B cell (primary cell): ENCODE data around the gene GALNT11. TPM values are rescaled to one million over a fixed set of nuclear protein-coding genes. Genes with fewer than 3 reads are reported as not detected.

ENCODE experiments used
- ATAC-seq: fragments of 200-7000 bp; cut with Tn5 transposase; one replicate; pipeline ENCODE4 v1.10.0; 2021; ENCODE audit warnings: low read depth, mild to moderate bottlenecking, moderate number of reproducible peaks, moderate library complexity
- CTCF ChIA-PET: fragments of 350-600 bp; sonication (Branson Sonifier 250); formaldehyde crosslinking; loops from one replicate; lab custom pipeline; 2021; ENCODE audit warnings: antibody characterized with exemption, inconsistent platforms; lab: Charles Lee
- POLR2A ChIA-PET: fragments of 350-600 bp; sonication (Branson Sonifier 250); formaldehyde crosslinking; loops from one replicate; lab custom pipeline; 2021; ENCODE audit warnings: antibody characterized with exemption; lab: Charles Lee
- DNase-seq: peaks from one replicate; pipeline ENCODE4 v3.0.0; 2013
- H2AFZ ChIP-seq: 2 replicates; pipeline ENCODE4 v1.6.1; 2012; ENCODE audit warnings: mild to moderate bottlenecking, low read depth, low read length; ENCODE audit not compliant: insufficient read depth, poor library complexity, severe bottlenecking
- H3K27ac ChIP-seq, 2 donors: 1 replicate in 1 of 2; 2 replicates in 1 of 2; pipeline ENCODE4 v1.5.1; 2012 to 2013; ENCODE audit warnings: low read length in 2 of 2, mild to moderate bottlenecking in 2 of 2, moderate library complexity in 1 of 2
- H3K27me3 ChIP-seq, 4 experiments: fragments of 200-600 bp in 1 of 4; sonication (generic) in 1 of 4; replicated peaks in 1 of 4; 1 replicate in 2 of 4; 2 replicates in 2 of 4; pipeline versions ENCODE4 v1.6.1 to v1.7.0; 2013 to 2016; ENCODE audit warnings: low read length in 3 of 4, mild to moderate bottlenecking in 2 of 4, mixed read lengths in 1 of 4, moderate library complexity in 1 of 4; ENCODE audit not compliant: insufficient read depth in 4 of 4, control insufficient read depth in 3 of 4; ENCODE audit errors: control extremely low read depth in 1 of 4
- H3K36me3 ChIP-seq, 2 experiments: replicated peaks in 1 of 2; 1 replicate in 1 of 2; 2 replicates in 1 of 2; pipeline versions ENCODE4 v1.6.1 to v1.7.1; 2013; ENCODE audit warnings: low read length in 1 of 2; ENCODE audit not compliant: insufficient read depth in 2 of 2, control insufficient read depth in 1 of 2; ENCODE audit errors: control extremely low read depth in 1 of 2, extremely low read depth in 1 of 2
- H3K4me1 ChIP-seq, 2 donors: fragments of 200-600 bp in 1 of 2; sonication (generic) in 1 of 2; 1 replicate in 1 of 2; 2 replicates in 1 of 2; pipeline versions ENCODE4 v1.5.1 to v1.6.1; 2013 to 2017; ENCODE audit warnings: low read length in 2 of 2; ENCODE audit not compliant: control insufficient read depth in 2 of 2, insufficient read depth in 2 of 2
- H3K4me2 ChIP-seq: replicated peaks from 2 replicates; pipeline ENCODE3; 2012; ENCODE audit warnings: mild to moderate bottlenecking, low read depth, low read length; ENCODE audit not compliant: poor library complexity, severe bottlenecking
- H3K4me3 ChIP-seq, 5 experiments: fragments of 200-600 bp in 1 of 5; sonication (generic) in 1 of 5; 1 replicate in 3 of 5; 2 replicates in 2 of 5; pipeline versions ENCODE4 v1.5.1 to v1.7.0; 2011 to 2016; ENCODE audit warnings: low read length in 4 of 5, mild to moderate bottlenecking in 4 of 5, low read depth in 2 of 5, control low read depth in 1 of 5, moderate library complexity in 1 of 5; ENCODE audit not compliant: insufficient read depth in 1 of 5; ENCODE audit errors: control extremely low read depth in 1 of 5, extremely low read depth in 1 of 5
- H3K79me2 ChIP-seq: fragments of 200-600 bp; sonication (generic); one replicate; pipeline ENCODE4 v1.6.0; 2016; ENCODE audit warnings: low read length; ENCODE audit not compliant: control insufficient read depth, insufficient read depth
- H3K9ac ChIP-seq: fragments of 200-600 bp; sonication (generic); 2 replicates; pipeline ENCODE4 v1.6.1; 2017; ENCODE audit warnings: mild to moderate bottlenecking, low read length, moderate library complexity
- H3K9me3 ChIP-seq, 3 donors: one replicate each; pipeline versions ENCODE4 v1.6.1 to v1.7.1; 2013; ENCODE audit warnings: low read length in 2 of 3; ENCODE audit not compliant: control insufficient read depth in 2 of 3, insufficient read depth in 1 of 3; ENCODE audit errors: control extremely low read depth in 1 of 3
- H4K20me1 ChIP-seq: 2 replicates; pipeline ENCODE4 v1.6.0; 2012; ENCODE audit warnings: mild to moderate bottlenecking, low read length; ENCODE audit not compliant: insufficient read depth, control insufficient read depth, poor library complexity, severe bottlenecking
- H3K27ac Mint-ChIP-seq: one replicate; pipeline ENCODE4 v1.8.0; 2021; ENCODE audit warnings: mixed read lengths
- H3K27me3 Mint-ChIP-seq: one replicate; pipeline ENCODE4 v1.8.0; 2021; ENCODE audit warnings: mixed read lengths
- H3K4me1 Mint-ChIP-seq: one replicate; pipeline ENCODE4 v1.8.0; 2021; ENCODE audit warnings: mixed read lengths
- H3K4me3 Mint-ChIP-seq: one replicate; pipeline ENCODE4 v1.8.0; 2021; ENCODE audit warnings: mixed read lengths
- H3K9me3 Mint-ChIP-seq: one replicate; pipeline ENCODE4 v1.8.0; 2022; ENCODE audit warnings: mixed read lengths; ENCODE audit not compliant: insufficient read depth
- EZH2 ChIP-seq: IDR thresholded peaks from 2 replicates; pipeline ENCODE4 v1.6.1; 2012; ENCODE audit warnings: borderline replicate concordance, low read depth, mild to moderate bottlenecking, moderate library complexity, low read length; ENCODE audit not compliant: insufficient read depth, poor library complexity, severe bottlenecking
- WGBS: methylation state at CpG from one replicate; pipeline ENCODE4 v1.1.5; 2013; ENCODE audit warnings: missing lambda C conversion rate; ENCODE audit not compliant: insufficient coverage; 5-methylcytosine and 5-hydroxymethylcytosine counted together
- intact Hi-C: fragments of 100-400 bp; cut with micrococcal nuclease; formaldehyde crosslinking; loops from one replicate; pipeline ENCODE4 v1.10.0; 2022
- polyA plus RNA-seq: library from polyadenylated mRNA; depleted of rRNA; stranded (reverse); fragments of >200 nt; gene quantifications from 2 replicates; pipeline ENCODE4 v1.2.3, GENCODE V29; 2012
- total RNA-seq, 2 donors: library from RNA; stranded (reverse); fragments of 120-200 nt in 1 of 2; gene quantifications; 1 replicate in 1 of 2; 2 replicates in 1 of 2; pipeline versions ENCODE4 v1.2.3 to v1.2.4, GENCODE V29; 2013 to 2022
- TF ChIP-seq, protein P1 (sequence below): fragments of 200-600 bp; IDR thresholded peaks from one replicate; pipeline ENCODE4 v1.8.0; 2022; ENCODE audit warnings: antibody characterized with exemption, mild to moderate bottlenecking

Gene GALNT11
- total and polyA plus RNA-seq, 2 donors (not counting 1 experiment from before 2014, with no cell fraction given): 13.8 to 14.5 TPM

DNA sequence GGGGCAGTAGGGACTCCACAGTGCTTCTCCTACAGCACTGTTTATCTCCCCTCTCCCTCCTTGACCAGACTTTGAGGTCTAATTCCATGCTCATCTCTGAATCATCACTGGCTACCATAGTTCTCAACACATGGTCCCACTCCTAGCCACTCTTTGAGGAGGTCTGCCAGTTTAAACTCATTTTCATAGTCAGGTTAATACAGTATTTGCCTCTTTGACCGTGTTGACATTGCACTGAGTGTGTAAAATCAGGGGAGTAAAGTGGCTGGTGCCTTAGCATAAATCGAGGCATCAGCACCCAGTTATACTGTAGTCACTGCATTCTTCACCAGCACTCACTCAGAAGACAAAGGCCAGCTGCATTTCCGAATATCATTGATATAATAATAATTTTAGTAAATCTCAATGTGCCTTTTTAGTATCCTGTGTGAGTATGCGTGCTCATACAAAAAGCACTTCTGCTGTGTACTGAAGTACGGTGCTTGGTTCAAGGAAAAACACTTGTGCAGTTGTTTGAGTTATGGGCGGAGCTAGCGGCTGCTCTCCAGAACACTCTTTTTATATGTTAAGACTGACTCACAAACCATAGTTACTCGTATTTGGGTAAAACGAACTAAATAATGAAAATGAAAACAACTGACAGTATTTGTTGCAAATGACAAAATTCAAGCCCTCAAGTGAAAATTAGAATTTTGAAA is 89.7 kb downstream of the GALNT11 start:
- H3K4me1 Mint-ChIP-seq: no peaks in the 10 kb centered on the region
- H3K36me3 ChIP-seq: peaks cover 13 to 41% of the 10 kb centered on the region in 2 experiments
- H3K27ac Mint-ChIP-seq: no peak overlapping the region

DNA sequence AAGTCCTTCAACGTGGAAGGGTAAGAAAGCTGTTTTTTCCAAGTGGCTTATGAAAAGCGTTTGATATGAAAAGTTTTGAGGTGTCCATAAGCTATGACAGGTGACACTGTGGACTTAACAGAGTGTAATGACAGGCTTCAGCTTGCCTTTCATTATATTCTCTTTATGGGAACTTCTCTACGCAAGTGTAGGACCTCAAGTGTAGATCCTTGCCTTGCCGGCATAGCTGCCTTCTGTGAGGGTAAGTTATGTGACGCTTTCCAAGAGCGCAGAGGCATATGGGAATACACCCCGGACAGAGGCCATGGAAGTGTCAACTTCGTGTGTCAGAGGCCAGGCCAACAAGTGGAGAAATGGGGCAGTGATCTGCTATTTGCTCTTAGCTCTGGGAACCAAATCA is 91.9 kb downstream of the GALNT11 start:
- no peak overlapping the region for H3K27ac ChIP-seq

More for the DNA sequence above, 89.7 kb downstream of the GALNT11 start:
- Histone ChIP-seq H3K4me1 (no peaks in the 10 kb centered on the region), H4K20me1 (no peaks in the 10 kb centered on the region), H3K27ac (no peak overlapping the region), H3K4me2 (no peak overlapping the region), H3K9ac (no peak overlapping the region), H3K79me2 (no peaks in the 10 kb centered on the region), H3K27me3 (no peaks in the 10 kb centered on the region), H3K4me3 (no peak overlapping the region), H2AFZ (no peak overlapping the region), H3K9me3 (no peaks in the 10 kb centered on the region)
- Mint-ChIP-seq H3K4me3 (no peak overlapping the region), H3K27me3 (no peaks in the 10 kb centered on the region), H3K9me3 (no peaks in the 10 kb centered on the region)
- no peak for DNase-seq
- TF ChIP-seq, protein P1, sequence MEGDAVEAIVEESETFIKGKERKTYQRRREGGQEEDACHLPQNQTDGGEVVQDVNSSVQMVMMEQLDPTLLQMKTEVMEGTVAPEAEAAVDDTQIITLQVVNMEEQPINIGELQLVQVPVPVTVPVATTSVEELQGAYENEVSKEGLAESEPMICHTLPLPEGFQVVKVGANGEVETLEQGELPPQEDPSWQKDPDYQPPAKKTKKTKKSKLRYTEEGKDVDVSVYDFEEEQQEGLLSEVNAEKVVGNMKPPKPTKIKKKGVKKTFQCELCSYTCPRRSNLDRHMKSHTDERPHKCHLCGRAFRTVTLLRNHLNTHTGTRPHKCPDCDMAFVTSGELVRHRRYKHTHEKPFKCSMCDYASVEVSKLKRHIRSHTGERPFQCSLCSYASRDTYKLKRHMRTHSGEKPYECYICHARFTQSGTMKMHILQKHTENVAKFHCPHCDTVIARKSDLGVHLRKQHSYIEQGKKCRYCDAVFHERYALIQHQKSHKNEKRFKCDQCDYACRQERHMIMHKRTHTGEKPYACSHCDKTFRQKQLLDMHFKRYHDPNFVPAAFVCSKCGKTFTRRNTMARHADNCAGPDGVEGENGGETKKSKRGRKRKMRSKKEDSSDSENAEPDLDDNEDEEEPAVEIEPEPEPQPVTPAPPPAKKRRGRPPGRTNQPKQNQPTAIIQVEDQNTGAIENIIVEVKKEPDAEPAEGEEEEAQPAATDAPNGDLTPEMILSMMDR: no peak
- no peak for TF ChIP-seq EZH2
- 100% methylated on average over 2 of the region's 9 CpGs for WGBS
- ATAC-seq: no peak
- POLR2A ChIA-PET: no interaction called here
- intact Hi-C loops: no loop called here
- CTCF ChIA-PET: no interaction called here

More for the DNA sequence above, 91.9 kb downstream of the GALNT11 start:
- Mint-ChIP-seq H3K4me3 (no peak overlapping the region), H3K27me3 (no peaks in the 10 kb centered on the region), H3K9me3 (no peaks in the 10 kb centered on the region), H3K27ac (peak overlapping the region; percentile 41), H3K4me1 (no peaks in the 10 kb centered on the region)
- ChIA-PET POLR2A (interaction anchor here (0.6 kb wide), 1 partner anchor 18 kb away, joined by 8 read pairs; no protein-coding TSS in a partner anchor), CTCF (no interaction called here)
- ATAC-seq: no peak
- 100% methylated on average over 8 of the region's 8 CpGs for WGBS
- Histone ChIP-seq H3K4me3 (no peak overlapping the region), H3K4me2 (no peak overlapping the region), H3K9me3 (no peaks in the 10 kb centered on the region), H3K4me1 (no peaks in the 10 kb centered on the region), H2AFZ (no peak overlapping the region), H3K9ac (no peak overlapping the region), H4K20me1 (no peaks in the 10 kb centered on the region), H3K36me3 (peaks cover 15 to 62% of the 10 kb centered on the region in 2 experiments), H3K27me3 (no peaks in the 10 kb centered on the region), H3K79me2 (no peaks in the 10 kb centered on the region)
- no peak for DNase-seq
- intact Hi-C loops: no loop called here
- TF ChIP-seq, protein P1: no peak
- TF ChIP-seq EZH2: no peak
